HG03175 (cell line): ENCODE results near the gene ATL3.
"Not testable (repeated sequence)": the region's sequence is repeated elsewhere in the genome, so short reads cannot be mapped to it uniquely, and the experiment has no call there.

Source experiments
- ATAC-seq: cut with Tn5 transposase; IDR thresholded peaks from one replicate; pipeline ENCODE4 v1.9.1; 2021; ENCODE audit warnings: mild to moderate bottlenecking, moderate library complexity; ENCODE audit not compliant: unreplicated experiment

The ATL3 gene

GRCh38 chr11:63623513-63624140 lies 47.5 kb downstream of the ATL3 start:
- no peak for ATAC-seq

GRCh38 chr11:63622323-63622722 lies 48.9 kb downstream of the ATL3 start:
- ATAC-seq: no peak

- ATAC-seq: no peak
Observed at GRCh38 chr11:63621071-63621470, 50.1 kb downstream of the ATL3 start.

- no peak for ATAC-seq
Observed at GRCh38 chr11:63619967-63620366, 51.2 kb downstream of the ATL3 start.

GRCh38 chr11:63617686-63618085 lies 53.5 kb downstream of the ATL3 start:
- not testable (repeated sequence) for ATAC-seq

GRCh38 chr11:63616953-63617352 lies 54.2 kb downstream of the ATL3 start:
- no peak for ATAC-seq

GRCh38 chr11:63614136-63614671 lies 57.0 kb downstream of the ATL3 start, which contains the start of gene PLAAT3:
TSS of gene PLAAT3 (minus strand) at chr11:63614433. CDS start at chr11:63614014, 419 bp downstream.
- peak; percentile 43 for ATAC-seq

GRCh38 chr11:63613517-63614135 lies 57.5 kb downstream of the ATL3 start:
- ATAC-seq: peak; percentile 48

GRCh38 chr11:63612181-63612580 lies 59.0 kb downstream of the ATL3 start:
- no peak for ATAC-seq

- ATAC-seq: no peak
Observed at GRCh38 chr11:63611395-63611747, 59.8 kb downstream of the ATL3 start.

GRCh38 chr11:63610604-63611394 lies 60.4 kb downstream of the ATL3 start:
- ATAC-seq: no peak

- ATAC-seq: no peak
Observed at GRCh38 chr11:63609971-63610580, 61.1 kb downstream of the ATL3 start.

- no peak for ATAC-seq
Observed at GRCh38 chr11:63609536-63609935, 61.6 kb downstream of the ATL3 start.

GRCh38 chr11:63608353-63609345 lies 62.5 kb downstream of the ATL3 start:
- no peak for ATAC-seq

- no peak for ATAC-seq
Observed at GRCh38 chr11:63603180-63603518, 68.0 kb downstream of the ATL3 start.

GRCh38 chr11:63602290-63603179 lies 68.6 kb downstream of the ATL3 start:
- not testable (repeated sequence) for ATAC-seq

GRCh38 chr11:63599211-63600122 lies 71.7 kb downstream of the ATL3 start:
- no peak for ATAC-seq

- no peak for ATAC-seq
Observed at GRCh38 chr11:63598556-63598955, 72.6 kb downstream of the ATL3 start.
